ENCODE data around the gene EYA4. TPM values are rescaled to one million over a fixed set of nuclear protein-coding genes. Genes with fewer than 3 reads are reported as not detected.

The EYA4 gene
- polyA plus RNA-seq, 12 donors = 11.0 to 40.0 (median 22.6) TPM; not detected in 1

DNA sequence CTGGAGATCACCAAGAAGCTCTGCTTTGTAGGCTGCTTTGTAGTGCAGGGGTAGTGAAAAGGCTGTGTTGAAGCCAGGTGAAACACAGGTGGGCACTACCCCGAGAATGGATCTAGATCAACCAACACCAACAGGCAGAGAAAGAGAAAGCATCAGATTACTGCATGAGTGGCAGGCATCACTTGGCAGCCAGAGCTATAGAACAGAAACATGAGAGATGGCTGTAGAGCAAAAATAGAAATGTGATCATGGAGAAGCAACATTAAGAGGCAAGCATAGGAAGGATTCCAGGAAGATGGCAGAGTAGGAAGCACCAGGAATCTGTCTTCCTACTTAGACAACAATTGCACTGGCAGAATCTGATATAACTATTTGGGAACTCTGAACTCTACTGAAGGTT lies 336.7 kb downstream of the EYA4 start:
- no peak for DNase-seq
